Stimulated activated CD4-positive, alpha-beta T cell treated with anti-CD3 and anti-CD28 coated beads, TNF-alpha, amount 100 ng/mL, for 24 hours (primary cell): ENCODE results near the gene WDR20.
"Not testable (repeated sequence)": the region's sequence is repeated elsewhere in the genome, so short reads cannot be mapped to it uniquely, and the experiment has no call there.

ENCODE experiments used
- DNase-seq, 3 experiments: peaks; one replicate each; pipeline ENCODE4 v3.0.0-alpha.2; 2020; ENCODE audit warnings: low read depth in 3 of 3

Gene WDR20

GRCh38 chr14:102238131-102238530 is 98.4 kb downstream of the WDR20 start:
- no peak for DNase-seq

GRCh38 chr14:102238766-102239165 is 99.1 kb downstream of the WDR20 start:
- DNase-seq: no peak

DNA sequence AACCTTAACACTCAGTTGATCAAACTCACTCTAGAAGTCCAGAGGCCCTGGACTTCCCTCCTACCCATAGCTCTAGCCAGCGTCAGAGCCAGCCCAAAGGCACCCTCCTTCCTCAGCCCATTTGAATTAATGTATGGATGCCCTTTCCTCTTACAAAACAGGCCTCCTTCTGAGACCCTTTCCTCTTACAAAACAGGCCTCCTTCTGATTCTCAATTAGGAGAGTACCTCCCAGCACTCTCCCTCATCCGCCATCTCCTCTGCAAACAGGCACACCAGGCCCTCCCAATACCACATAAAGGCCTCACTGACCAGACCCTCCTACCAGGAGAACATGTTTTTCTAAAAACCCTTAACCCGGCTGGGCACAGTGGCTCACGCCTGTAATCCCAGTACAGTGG is 99.5 kb downstream of the WDR20 start:
- DNase-seq: no peak

DNA sequence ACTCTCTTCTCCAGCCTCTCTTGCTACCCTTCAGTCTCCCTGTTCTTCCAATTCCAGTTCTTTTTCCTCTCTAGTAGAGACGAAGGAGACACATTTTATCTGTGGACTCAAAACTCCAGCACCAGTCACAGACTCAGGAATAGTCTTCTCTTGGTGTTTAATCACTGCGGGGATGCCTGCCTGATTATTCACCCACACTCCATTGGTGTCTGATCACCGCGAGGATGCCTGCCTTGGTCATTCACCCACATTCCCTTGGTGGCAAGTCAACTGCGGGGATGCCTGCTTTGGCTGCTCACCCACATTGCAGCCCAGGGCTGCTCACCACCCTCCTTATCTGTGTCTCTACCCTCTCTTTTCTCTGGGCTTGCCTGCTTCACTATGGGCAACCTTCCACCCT is 100.8 kb downstream of the WDR20 start:
- DNase-seq: not testable (repeated sequence)

DNA sequence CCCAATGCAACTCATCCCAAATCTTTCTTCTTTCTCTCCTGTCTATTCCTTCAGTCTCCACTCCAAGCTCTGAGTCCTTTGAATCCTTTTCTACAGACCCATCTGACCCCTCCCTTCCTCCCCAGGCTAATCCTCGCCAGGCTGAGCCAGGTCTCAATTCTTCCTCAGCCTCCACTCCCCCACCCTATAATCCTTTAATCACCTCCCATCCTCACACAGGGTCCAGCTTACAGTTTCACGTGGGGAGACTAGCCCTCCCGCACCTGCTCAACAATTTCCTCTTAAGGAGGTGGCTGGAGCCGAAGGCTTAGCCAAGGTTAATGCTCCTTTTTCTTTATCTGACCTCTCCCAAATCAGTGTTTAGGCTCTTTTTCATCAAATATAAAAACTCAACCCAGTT is 101.5 kb downstream of the WDR20 start:
- no peak for DNase-seq

GRCh38 chr14:102243795-102244194 is 104.1 kb downstream of the WDR20 start:
- DNase-seq: not testable (repeated sequence)

- DNase-seq: no peak
Observed at GRCh38 chr14:102246071-102246470, 106.4 kb downstream of the WDR20 start.

GRCh38 chr14:102248121-102248520 is 108.4 kb downstream of the WDR20 start:
- no peak for DNase-seq

GRCh38 chr14:102249041-102249440 is 109.3 kb downstream of the WDR20 start:
- no peak for DNase-seq

DNA sequence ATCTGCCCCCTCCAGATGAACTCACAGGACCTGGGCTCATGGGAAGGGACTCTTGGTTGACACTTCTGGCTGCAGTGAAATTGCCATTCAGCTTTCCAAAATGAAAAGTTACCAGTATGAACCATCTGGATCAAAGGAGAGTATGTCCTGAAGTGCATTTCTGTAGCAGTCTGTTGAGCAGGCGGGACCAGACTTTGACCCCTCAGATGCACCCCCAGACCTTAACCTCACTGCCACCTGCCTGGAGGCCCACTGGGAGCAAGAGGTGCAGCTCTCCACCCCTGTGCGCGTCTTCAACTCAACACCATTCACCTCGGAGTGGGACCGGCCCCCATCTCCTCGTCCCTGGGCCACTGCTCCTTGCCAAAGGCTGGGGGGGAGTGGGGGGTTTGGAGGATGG is 110.3 kb downstream of the WDR20 start:
- DNase-seq: no peak

GRCh38 chr14:102250636-102251035 is 110.9 kb downstream of the WDR20 start:
- DNase-seq: no peak

DNA sequence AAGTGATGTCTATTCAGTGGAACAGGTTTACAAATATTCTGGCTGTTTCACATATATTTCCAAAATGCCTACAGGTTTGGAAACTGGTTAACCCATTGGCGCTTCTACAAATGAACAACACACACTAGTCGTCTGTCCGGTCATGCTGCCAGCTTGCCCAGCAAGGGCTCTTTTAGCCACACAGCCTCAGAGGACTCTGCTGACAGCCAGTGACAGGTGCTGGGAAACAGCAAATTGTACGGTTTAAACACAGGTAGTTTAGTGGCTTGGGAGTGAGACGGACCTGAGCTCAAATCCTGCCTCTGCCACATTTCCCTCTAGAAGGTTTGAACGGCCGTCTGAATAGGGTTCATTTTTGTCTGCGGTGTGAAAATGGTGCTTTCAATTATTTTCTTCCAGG is 111.5 kb downstream of the WDR20 start:
- no peak for DNase-seq

DNA sequence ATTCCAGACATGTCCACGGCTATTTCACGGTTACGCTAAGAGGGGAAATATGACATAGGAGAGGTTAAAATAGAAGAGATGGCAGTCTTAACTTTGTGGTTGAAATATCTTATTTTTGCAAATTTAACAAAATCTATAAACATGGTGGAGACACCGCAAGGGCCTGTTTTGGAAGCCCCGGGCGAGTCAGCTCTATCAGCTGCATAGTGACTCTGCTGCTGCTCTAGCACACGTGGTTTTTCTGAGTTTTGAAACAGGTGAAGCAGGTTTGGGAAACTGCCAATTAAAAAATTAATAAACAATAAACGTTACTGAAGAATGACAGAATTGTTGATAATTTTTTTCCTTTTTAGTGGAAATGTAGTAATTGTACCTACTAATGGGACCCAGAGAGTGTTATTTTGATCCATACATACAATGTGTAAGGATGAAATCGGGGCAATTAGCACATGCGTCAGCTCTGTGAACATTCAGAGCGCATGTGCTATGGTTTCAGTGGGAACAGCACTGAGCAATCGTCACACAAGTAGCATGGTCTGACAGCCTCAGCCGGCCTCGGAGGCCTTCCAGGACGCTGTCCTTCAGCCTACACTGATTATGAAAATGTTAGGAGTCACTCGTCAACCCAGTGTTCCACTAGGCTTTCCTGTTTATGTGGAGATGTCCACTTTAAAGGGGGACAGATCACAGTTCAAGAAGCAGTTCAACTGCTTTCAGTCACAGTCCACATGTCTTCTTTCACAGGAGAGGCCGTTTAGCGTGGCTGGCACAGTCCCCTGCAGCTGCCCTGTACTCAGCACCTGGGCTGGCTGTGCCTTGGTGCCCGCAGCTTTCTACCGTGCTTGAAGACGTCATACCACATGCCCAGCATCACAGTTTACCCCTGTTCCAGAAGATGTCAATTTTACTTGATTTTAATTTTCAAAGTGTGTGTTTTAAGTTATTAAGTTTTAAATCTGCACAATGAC is 113.4 kb downstream of the WDR20 start:
- no peak for DNase-seq

DNA sequence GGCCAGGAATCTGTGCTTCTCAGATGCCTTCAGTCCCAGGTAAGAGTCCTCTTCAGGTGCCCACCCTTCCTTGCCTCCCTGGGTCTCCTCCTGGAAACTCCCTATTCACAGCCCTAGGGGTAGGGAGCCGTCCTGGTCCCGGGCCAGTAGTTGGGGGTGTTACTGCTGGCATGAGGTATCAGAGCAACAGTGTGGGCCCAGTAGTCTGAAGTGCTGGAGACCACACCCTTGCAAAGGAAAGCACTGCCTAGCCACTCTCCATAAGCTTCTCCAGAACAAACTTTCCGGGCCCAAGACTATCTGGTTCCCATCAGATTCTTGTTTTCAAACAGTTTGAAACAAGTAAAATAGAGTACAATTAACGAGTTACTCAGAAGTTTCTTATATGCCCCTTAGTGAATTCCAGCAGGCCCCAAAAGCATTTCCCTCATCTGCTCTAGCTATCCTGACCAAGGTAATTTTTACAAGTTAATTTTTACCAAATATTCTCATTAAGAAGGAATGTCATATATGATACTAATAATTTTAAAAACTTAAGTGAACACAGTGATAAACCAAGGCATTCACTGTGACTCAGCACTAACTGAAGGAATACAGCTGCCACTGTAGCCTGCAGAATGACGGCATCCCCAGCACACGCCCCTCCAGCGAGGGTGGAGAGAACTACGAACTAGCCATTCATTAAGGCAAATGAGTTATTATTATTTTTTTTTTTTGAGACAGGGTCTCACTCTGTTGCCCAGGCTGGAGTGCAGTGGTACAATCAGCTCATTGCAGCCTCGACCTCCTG is 115.9 kb downstream of the WDR20 start:
- no peak for DNase-seq

GRCh38 chr14:102256716-102257115 is 117.0 kb downstream of the WDR20 start:
- DNase-seq: no peak

GRCh38 chr14:102258136-102258535 is 118.4 kb downstream of the WDR20 start:
- DNase-seq: no peak
